Lower lobe of right lung (tissue), 2 donors: ENCODE results near the gene CLEC4D. TPM values are rescaled to one million over a fixed set of nuclear protein-coding genes. Genes with fewer than 3 reads are reported as not detected.
"Not testable (repeated sequence)": the region's sequence is repeated elsewhere in the genome, so short reads cannot be mapped to it uniquely, and the experiment has no call there.

Source experiments
- ATAC-seq, 2 donors: fragments of 200-7000 bp; cut with Tn5 transposase; one replicate each; pipeline ENCODE4 v1.9.1; 2020 to 2022; ENCODE audit warnings: mild to moderate bottlenecking in 2 of 2, moderate library complexity in 2 of 2
- DNase-seq: peaks from one replicate; pipeline ENCODE4 v3.0.0-alpha.2; 2020
- H3K27ac ChIP-seq: fragments of 200-600 bp; one replicate; pipeline ENCODE4 v1.8.0; 2022
- H3K27me3 ChIP-seq: fragments of 200-600 bp; one replicate; pipeline ENCODE4 v1.8.0; 2022; ENCODE audit warnings: low read depth
- H3K36me3 ChIP-seq: fragments of 200-600 bp; one replicate; pipeline ENCODE4 v1.8.0; 2022; ENCODE audit warnings: mild to moderate bottlenecking
- H3K4me1 ChIP-seq: fragments of 200-600 bp; one replicate; pipeline ENCODE4 v1.8.0; 2022
- H3K4me3 ChIP-seq: fragments of 200-600 bp; one replicate; pipeline ENCODE4 v1.8.0; 2022; ENCODE audit warnings: mild to moderate bottlenecking
- H3K9me3 ChIP-seq: fragments of 200-600 bp; one replicate; pipeline ENCODE4 v1.8.0; 2022
- intact Hi-C: fragments of 100-400 bp; cut with DNase I; formaldehyde crosslinking; loops from one replicate; pipeline ENCODE4 v1.11.0; 2022
- total RNA-seq: library from RNA; stranded (reverse); fragmentation: NEBNext Ultra II Directional; extraction: Animal tissue kit (Norgen Biotek cat#: 25700); gene quantifications from one replicate; pipeline ENCODE4 v1.2.1, GENCODE V29; 2021
- TF ChIP-seq, protein P1 (sequence below): fragments of 200-600 bp; IDR thresholded peaks from one replicate; pipeline ENCODE4 v1.8.0; 2022; ENCODE audit warnings: antibody characterized with exemption, mild to moderate bottlenecking
- donor health status: DM: no; HTN: yes; CAD: no; lungs with severe emphysema.

Gene CLEC4D
- total RNA-seq, 1 donor from 2014 or later: 1.4 TPM

DNA sequence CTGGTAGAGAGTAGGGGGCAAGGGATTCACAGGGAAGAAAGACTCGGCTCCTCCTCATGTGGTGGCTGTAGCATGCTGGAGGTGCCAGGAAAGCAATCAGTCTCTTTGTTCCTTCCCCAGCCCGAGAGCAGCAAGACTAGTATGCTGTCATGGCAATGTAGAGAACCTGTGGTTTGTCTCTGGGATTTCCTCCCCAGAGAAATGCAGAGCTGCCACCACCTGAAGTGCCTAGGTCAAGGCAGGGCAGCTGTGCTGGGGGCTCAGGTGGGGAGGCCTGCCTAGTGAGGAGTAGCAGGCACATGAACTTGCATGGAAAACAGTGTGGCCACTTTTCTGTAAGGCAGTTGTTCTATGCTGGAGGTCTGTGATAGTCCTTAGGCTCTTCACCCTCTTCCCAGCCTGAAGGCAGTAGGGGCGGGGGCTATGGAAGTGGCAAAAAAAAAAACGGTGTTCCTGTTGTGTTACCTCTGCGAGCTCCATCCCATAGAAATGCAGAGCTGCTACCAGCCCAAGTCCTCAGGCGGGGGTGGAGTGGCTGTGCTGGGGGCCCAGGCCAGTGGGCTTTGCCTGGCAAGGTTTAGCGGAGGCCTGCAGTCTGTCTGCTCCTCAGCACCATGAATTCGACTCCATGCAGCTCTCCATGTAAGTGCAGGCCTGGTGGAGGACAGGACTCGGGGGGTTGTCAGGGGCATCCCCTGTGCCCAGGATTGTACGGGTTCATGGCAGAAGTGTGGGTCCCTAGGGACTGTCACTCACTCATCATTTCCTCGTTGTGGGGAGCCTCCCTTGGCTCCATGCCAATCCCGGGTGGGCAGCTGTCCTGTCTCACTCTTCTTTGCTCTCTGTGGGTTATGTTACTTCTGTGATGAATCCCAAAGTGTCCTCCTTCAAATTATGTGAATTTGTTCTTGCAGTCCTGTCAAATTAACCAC lies 4.1 kb upstream of the CLEC4D start:
- intact Hi-C loops: no loop called here
- ATAC-seq (no peak), DNase-seq (no peak)
- Histone ChIP-seq H3K4me3 (no peak overlapping the region), H3K27me3 (no peaks in the 10 kb centered on the region), H3K27ac (no peak overlapping the region), H3K9me3 (no peaks in the 10 kb centered on the region), H3K36me3 (no peaks in the 10 kb centered on the region), H3K4me1 (no peaks in the 10 kb centered on the region)
- TF ChIP-seq, protein P1, sequence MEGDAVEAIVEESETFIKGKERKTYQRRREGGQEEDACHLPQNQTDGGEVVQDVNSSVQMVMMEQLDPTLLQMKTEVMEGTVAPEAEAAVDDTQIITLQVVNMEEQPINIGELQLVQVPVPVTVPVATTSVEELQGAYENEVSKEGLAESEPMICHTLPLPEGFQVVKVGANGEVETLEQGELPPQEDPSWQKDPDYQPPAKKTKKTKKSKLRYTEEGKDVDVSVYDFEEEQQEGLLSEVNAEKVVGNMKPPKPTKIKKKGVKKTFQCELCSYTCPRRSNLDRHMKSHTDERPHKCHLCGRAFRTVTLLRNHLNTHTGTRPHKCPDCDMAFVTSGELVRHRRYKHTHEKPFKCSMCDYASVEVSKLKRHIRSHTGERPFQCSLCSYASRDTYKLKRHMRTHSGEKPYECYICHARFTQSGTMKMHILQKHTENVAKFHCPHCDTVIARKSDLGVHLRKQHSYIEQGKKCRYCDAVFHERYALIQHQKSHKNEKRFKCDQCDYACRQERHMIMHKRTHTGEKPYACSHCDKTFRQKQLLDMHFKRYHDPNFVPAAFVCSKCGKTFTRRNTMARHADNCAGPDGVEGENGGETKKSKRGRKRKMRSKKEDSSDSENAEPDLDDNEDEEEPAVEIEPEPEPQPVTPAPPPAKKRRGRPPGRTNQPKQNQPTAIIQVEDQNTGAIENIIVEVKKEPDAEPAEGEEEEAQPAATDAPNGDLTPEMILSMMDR: no peak

DNA sequence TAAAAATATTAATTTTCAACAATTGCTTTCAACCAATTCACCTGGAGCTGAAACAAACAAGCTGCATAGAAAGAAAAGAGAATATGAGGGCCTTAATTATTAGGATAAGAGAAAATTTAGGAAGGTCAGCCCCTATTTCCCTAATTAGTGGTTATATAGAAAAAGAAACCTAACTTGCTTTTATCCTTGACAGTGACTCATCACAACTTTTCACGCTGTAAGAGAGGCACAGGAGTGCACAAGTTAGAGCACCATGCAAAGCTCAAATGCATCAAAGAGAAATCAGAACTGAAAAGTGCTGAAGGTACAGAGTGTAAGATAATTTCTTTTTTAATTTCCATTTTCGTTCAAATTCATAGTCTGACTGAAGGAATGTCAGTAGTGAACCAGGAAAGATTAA lies 4.7 kb downstream of the CLEC4D start:
- intact Hi-C loops: no loop called here
- no peaks in the 10 kb centered on the region for H3K4me1 ChIP-seq
- no peak for DNase-seq

DNA sequence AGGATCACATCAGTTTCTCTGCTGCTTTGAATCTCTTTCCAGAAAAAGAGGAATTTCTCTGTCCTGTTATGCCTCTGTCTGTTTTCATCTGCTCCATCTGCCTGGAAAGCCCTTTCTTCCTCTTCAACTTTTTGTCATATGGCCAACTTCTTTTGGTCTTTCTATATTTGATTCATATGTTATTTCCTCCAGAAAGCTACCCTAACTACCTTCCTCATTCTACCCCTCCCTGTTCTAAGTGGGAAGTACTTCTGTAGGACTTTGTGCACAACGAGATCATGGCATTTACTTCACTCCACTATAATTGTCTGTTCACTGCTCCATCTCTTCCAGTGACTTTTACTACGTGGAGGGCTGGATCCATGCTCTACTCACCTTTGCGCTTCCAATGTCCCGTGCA lies 5.9 kb downstream of the CLEC4D start:
- no peaks in the 10 kb centered on the region for H3K9me3 ChIP-seq
- H3K36me3 ChIP-seq: no peaks in the 10 kb centered on the region
- intact Hi-C loops: no loop called here
- ATAC-seq: peak in 1 of 2 donors; percentile 19
- no peak for DNase-seq
- no peaks in the 10 kb centered on the region for H3K27me3 ChIP-seq
- TF ChIP-seq, protein P1: no peak
- no peak overlapping the region for H3K4me3 ChIP-seq
- no peaks in the 10 kb centered on the region for H3K4me1 ChIP-seq
- H3K27ac ChIP-seq: no peak overlapping the region

More for the DNA sequence above, 4.7 kb downstream of the CLEC4D start:
- TF ChIP-seq, protein P1: no peak
- Histone ChIP-seq H3K36me3 (no peaks in the 10 kb centered on the region), H3K9me3 (no peaks in the 10 kb centered on the region), H3K4me3 (no peak overlapping the region), H3K27ac (no peak overlapping the region), H3K27me3 (no peaks in the 10 kb centered on the region)
- no peak for ATAC-seq

DNA sequence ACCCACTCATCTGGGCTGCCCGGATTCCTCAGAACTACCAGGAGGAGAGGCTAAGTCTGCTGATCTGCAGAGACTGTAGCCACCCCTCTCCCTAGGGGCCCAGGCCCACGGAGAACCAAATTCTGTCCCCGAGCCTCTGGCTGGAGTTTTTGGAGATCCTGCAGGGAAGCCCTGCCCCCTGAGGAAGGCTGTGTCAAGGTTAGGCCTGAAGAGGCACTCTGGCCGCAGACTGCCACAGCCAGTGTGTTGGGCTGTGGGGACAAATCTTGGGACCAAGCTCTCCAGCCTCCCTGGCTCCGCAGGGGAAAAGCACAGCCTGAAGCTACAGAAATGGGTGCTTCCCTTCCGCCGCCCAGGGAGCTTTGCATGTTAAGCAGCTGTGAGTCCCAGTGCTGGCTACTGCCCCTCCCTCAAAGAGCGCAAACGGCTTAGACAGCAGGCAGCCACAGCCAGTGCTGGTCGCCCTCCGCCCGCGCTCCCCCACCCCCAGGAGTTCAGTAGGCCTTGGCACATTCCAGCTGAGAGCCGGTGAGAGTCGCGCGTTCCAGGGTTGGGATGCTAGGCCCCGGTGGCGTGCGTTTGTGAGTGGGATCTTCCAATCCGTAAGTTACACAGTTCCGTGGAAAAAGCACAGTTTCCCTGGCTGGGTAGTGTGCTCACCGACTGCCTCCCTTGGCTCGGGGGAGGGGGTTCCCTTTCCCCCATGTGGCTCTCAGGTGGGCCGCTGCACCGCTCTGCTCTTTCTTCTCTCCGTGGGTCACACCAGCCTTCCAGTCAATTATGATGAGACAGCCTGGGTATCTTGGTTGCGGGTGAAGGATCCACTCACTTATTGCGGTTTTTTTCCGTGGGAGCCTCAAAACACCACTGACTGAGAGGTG lies 14.2 kb downstream of the CLEC4D start:
- TF ChIP-seq, protein P1: no peak
- DNase-seq: no peak
- H3K27me3 ChIP-seq: peaks cover 11% of the 10 kb centered on the region
- no peak for ATAC-seq
- no peak overlapping the region for H3K4me3 ChIP-seq
- H3K9me3 ChIP-seq: no peaks in the 10 kb centered on the region
- H3K4me1 ChIP-seq: no peaks in the 10 kb centered on the region
- intact Hi-C loops: no loop called here
- H3K27ac ChIP-seq: no peak overlapping the region
- H3K36me3 ChIP-seq: no peaks in the 10 kb centered on the region

DNA sequence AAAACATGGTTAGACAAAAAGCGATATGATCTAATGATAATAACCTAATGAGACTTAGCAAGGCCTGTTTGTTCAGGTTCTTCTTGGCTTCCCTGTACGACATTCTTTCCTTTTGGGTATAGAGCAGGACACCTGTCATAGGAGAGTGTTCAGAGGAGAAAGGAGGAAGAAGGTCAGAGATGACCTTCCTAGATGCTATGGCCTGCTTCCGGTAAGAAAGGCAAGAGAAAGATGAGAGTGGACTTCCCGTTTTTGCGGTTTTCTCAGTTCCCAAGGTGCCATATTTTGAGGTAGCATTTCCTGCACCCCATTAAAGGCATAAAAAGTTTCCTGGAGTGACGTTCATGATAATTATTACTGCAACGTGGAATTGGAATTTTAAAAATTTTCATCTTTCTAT lies 18.7 kb downstream of the CLEC4D start:
- H3K4me3 ChIP-seq: no peak overlapping the region
- ATAC-seq: no peak
- DNase-seq: no peak
- peaks cover 8% of the 10 kb centered on the region for H3K27me3 ChIP-seq
- H3K27ac ChIP-seq: no peak overlapping the region
- H3K4me1 ChIP-seq: no peaks in the 10 kb centered on the region
- intact Hi-C loops: no loop called here
- no peaks in the 10 kb centered on the region for H3K9me3 ChIP-seq
- TF ChIP-seq, protein P1: no peak
- H3K36me3 ChIP-seq: no peaks in the 10 kb centered on the region

DNA sequence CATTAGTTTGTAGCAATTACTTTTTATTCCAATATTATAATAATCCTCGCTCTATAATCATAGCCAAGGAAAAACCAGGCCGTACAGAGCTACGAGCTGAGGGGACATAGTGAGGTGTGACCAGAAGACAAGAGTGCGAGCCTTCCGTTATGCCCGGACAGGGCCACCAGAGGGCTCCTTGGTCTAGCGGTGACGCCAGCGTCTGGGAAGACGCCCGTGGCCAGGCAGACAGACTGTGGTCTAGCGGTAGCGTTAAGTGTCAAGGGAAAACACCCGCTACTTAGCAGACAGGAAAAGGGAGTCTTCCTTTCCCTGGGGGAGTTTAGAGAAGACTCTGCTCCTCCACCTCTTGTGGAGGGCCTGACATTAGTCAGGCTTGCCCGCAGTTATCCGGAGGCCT lies 24.5 kb downstream of the CLEC4D start:
- intact Hi-C loops, H3K4me1 ChIP-seq, H3K27ac ChIP-seq, H3K36me3 ChIP-seq, H3K9me3 ChIP-seq, H3K4me3 ChIP-seq, H3K27me3 ChIP-seq, DNase-seq, ATAC-seq: not testable (repeated sequence)

DNA sequence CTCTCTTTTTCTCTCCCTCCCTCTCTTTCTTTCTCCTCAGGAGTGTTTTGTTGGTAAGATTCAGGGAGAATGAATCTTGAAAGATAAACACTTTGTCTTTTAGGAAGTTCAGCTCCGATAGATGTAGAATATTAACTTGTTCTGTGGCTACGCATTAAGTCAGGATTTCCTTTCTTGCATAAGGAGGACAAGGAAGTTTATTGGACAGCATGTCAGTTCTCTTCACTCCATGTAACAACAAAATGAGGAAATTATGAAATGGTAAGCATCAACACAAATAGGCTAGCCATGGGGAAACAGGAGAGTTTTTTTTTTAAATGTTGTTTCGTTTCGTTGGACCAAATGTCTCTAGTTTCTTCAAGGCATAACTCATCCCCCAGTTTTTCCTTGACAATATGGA lies 27.5 kb downstream of the CLEC4D start, which contains the start of gene CLEC4E:
Gene CLEC4E, minus strand, starts transcription at position 75 of the 400 bp plus-strand sequence. CDS start 108 bp downstream, outside the sequence.
- H3K4me1 ChIP-seq, intact Hi-C loops, H3K9me3 ChIP-seq, DNase-seq, H3K36me3 ChIP-seq, H3K27me3 ChIP-seq: not testable (repeated sequence)
- peak; percentile 81 to 85 for ATAC-seq
- H3K4me3 ChIP-seq: peak within 1 kb of the TSS; percentile 29
- peak within 1 kb of the TSS; percentile 27 for H3K27ac ChIP-seq
